ENCODE measurements around the gene ALKBH8. TPM values are rescaled to one million over a fixed set of nuclear protein-coding genes. Genes with fewer than 3 reads are reported as not detected.

Gene ALKBH8
- total and polyA plus RNA-seq, 2 of the 13 experiments (the other 11 are each of a cell fraction or from before 2014, with no cell fraction given), result 2.4 to 9.1 TPM

DNA sequence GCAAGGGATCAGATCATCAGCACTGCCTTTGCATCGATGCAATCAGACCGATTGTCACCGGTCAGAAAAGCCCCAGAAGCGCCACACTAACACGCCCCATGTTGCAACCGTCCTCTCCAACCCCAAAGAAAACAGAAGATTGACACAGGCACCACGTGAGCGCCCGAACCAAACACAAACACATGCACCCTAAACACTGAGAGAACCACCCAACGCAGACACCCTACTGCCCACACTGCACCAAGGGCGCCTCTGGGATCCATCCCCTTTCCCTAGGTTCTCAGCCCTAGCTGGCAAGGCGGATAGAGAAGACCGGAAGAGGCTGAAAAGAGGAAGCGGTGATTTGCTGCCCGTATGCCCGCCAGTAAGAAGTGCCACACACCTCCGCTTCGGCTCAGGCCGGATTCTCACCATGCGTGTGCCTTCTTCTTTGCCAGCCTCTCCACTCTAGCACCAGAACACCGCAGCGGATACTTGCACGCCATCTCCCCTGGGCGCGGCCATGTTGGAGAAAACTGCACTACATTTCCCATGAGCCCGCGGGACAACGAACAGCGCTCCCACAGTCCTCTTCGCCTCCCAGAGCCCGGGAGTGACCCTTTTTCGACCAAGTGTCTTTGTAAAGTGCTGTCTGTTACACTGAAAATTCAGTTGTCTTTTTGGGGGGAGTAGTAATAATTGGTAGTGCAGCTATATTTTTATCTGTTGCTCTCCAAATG, at the start of gene ALKBH8 (continued):
- TF ChIP-seq CEBPG (CRISPR knock-in tag; IDR thresholded peaks at IDR 0.05) (peak; percentile 5; the same call in 1 of the 2 replicates), EHMT2 (IDR thresholded peaks at IDR 0.05; ENCODE audit: borderline replicate concordance, low read depth, low read length) (no peak; the same call in 1 of the 2 replicates), RFX5 (IDR thresholded peaks at IDR 0.05; ENCODE audit: low read depth, low read length) (no peak), ZNF317 (CRISPR knock-in tag; IDR thresholded peaks at IDR 0.05) (no peak; the same call in 1 of the 2 replicates), PLRG1 (conservative IDR thresholded peaks at IDR 0.05) (no peak), KLF15 (CRISPR knock-in tag; IDR thresholded peaks at IDR 0.05; ENCODE audit: borderline replicate concordance) (no peak), SSRP1 (CRISPR knock-in tag; IDR thresholded peaks at IDR 0.05) (no peak), SYNCRIP (IDR thresholded peaks at IDR 0.05; ENCODE audit: insufficient read depth, low read depth, low read length) (no peak), HDAC2 (CRISPR knock-in tag; IDR thresholded peaks at IDR 0.05) (0 out of 2 replicates have a peak, but pooled peaks have one; percentile 27), ZNF446 (CRISPR knock-in tag; IDR thresholded peaks at IDR 0.05) (no peak; the same call in 1 of the 2 replicates), PCBP1 (IDR thresholded peaks at IDR 0.05; ENCODE audit: borderline replicate concordance, low read depth, low read length) (no peak), JUNB (CRISPR knock-in tag; IDR thresholded peaks at IDR 0.05; ENCODE audit: borderline replicate concordance) (no peak), ZNF34 (CRISPR knock-in tag; IDR thresholded peaks at IDR 0.05; ENCODE audit: borderline replicate concordance) (0 out of 2 replicates have a peak, but pooled peaks have one; percentile 43), ZNF75D (CRISPR knock-in tag; IDR thresholded peaks at IDR 0.05; ENCODE audit: borderline replicate concordance) (no peak), MIER2 (CRISPR knock-in tag; IDR thresholded peaks at IDR 0.05) (0 out of 2 replicates have a peak, but pooled peaks have one; percentile 25), NONO (IDR thresholded peaks at IDR 0.05) (no peak), NONO (CRISPR knock-in tag; conservative IDR thresholded peaks at IDR 0.05) (no peak; the same call in 1 of the 2 replicates), ZNF335 (CRISPR knock-in tag; IDR thresholded peaks at IDR 0.05) (peak; percentile 93), HNRNPK (IDR thresholded peaks at IDR 0.05; ENCODE audit: low read depth, low read length, poor library complexity, severe bottlenecking) (no peak), ZNF878 (CRISPR knock-in tag; IDR thresholded peaks at IDR 0.05) (no peak), ZNF556 (CRISPR knock-in tag; IDR thresholded peaks at IDR 0.05; ENCODE audit: borderline replicate concordance) (0 out of 2 replicates have a peak, but pooled peaks have one; percentile 36), ZNF264 (CRISPR knock-in tag; IDR thresholded peaks at IDR 0.05) (no peak), TCF7 (IDR thresholded peaks at IDR 0.05; ENCODE audit: low read depth) (no peak), TEAD2 (CRISPR knock-in tag; IDR thresholded peaks at IDR 0.05) (no peak), TP53 (CRISPR knock-in tag; conservative IDR thresholded peaks at IDR 0.05) (no peak)
- TF ChIP-seq, protein P1, sequence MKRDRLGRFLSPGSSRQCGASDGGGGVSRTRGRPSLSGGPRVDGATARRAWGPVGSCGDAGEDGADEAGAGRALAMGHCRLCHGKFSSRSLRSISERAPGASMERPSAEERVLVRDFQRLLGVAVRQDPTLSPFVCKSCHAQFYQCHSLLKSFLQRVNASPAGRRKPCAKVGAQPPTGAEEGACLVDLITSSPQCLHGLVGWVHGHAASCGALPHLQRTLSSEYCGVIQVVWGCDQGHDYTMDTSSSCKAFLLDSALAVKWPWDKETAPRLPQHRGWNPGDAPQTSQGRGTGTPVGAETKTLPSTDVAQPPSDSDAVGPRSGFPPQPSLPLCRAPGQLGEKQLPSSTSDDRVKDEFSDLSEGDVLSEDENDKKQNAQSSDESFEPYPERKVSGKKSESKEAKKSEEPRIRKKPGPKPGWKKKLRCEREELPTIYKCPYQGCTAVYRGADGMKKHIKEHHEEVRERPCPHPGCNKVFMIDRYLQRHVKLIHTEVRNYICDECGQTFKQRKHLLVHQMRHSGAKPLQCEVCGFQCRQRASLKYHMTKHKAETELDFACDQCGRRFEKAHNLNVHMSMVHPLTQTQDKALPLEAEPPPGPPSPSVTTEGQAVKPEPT (CRISPR knock-in tag; IDR thresholded peaks at IDR 0.05; ENCODE audit: low read depth), result no peak
- TF ChIP-seq, protein P2, sequence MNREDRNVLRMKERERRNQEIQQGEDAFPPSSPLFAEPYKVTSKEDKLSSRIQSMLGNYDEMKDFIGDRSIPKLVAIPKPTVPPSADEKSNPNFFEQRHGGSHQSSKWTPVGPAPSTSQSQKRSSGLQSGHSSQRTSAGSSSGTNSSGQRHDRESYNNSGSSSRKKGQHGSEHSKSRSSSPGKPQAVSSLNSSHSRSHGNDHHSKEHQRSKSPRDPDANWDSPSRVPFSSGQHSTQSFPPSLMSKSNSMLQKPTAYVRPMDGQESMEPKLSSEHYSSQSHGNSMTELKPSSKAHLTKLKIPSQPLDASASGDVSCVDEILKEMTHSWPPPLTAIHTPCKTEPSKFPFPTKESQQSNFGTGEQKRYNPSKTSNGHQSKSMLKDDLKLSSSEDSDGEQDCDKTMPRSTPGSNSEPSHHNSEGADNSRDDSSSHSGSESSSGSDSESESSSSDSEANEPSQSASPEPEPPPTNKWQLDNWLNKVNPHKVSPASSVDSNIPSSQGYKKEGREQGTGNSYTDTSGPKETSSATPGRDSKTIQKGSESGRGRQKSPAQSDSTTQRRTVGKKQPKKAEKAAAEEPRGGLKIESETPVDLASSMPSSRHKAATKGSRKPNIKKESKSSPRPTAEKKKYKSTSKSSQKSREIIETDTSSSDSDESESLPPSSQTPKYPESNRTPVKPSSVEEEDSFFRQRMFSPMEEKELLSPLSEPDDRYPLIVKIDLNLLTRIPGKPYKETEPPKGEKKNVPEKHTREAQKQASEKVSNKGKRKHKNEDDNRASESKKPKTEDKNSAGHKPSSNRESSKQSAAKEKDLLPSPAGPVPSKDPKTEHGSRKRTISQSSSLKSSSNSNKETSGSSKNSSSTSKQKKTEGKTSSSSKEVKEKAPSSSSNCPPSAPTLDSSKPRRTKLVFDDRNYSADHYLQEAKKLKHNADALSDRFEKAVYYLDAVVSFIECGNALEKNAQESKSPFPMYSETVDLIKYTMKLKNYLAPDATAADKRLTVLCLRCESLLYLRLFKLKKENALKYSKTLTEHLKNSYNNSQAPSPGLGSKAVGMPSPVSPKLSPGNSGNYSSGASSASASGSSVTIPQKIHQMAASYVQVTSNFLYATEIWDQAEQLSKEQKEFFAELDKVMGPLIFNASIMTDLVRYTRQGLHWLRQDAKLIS (CRISPR knock-in tag; IDR thresholded peaks at IDR 0.05), result no peak
